Jurkat, Clone E6-1 (cell line): Measurements from ENCODE around the gene AFDN.
"Not testable (repeated sequence)": the region's sequence is repeated elsewhere in the genome, so short reads cannot be mapped to it uniquely, and the experiment has no call there.

Source experiments
- DNase-seq: peaks from one replicate; pipeline ENCODE4 v3.0.0-alpha.2; 2011; ENCODE audit warnings: low read depth, low spot score
- H3K4me3 ChIP-seq: 2 replicates; pipeline ENCODE4 v1.5.1; 2011; ENCODE audit warnings: mild to moderate bottlenecking, low read length, control low read depth, moderate library complexity

The AFDN gene

GRCh38 chr6:167956983-167957492 is 130.3 kb downstream of the AFDN start:
- no peak for DNase-seq
- H3K4me3 ChIP-seq = no peak overlapping the region

- no peak overlapping the region for H3K4me3 ChIP-seq
- DNase-seq = no peak
Measured at GRCh38 chr6:167957626-167958025, 130.9 kb downstream of the AFDN start.

GRCh38 chr6:167960579-167960978 is 133.9 kb downstream of the AFDN start:
- H3K4me3 ChIP-seq = no peak overlapping the region
- no peak for DNase-seq

- H3K4me3 ChIP-seq = no peak overlapping the region
- DNase-seq = no peak
Measured at GRCh38 chr6:167962711-167963110, 136.0 kb downstream of the AFDN start.

- no peak for DNase-seq
- no peak overlapping the region for H3K4me3 ChIP-seq
Measured at GRCh38 chr6:167963589-167964057, 136.9 kb downstream of the AFDN start.

- H3K4me3 ChIP-seq = no peak overlapping the region
- no peak for DNase-seq
Measured at GRCh38 chr6:167965592-167966539, 139.2 kb downstream of the AFDN start.

- DNase-seq = no peak
- H3K4me3 ChIP-seq = no peak overlapping the region
Measured at GRCh38 chr6:167966540-167966905, 139.8 kb downstream of the AFDN start.

- no peak overlapping the region for H3K4me3 ChIP-seq
- peak; percentile 9 for DNase-seq
Measured at GRCh38 chr6:167968091-167968490, 141.4 kb downstream of the AFDN start.

- no peak overlapping the region for H3K4me3 ChIP-seq
- DNase-seq = no peak
Measured at GRCh38 chr6:167970230-167970629, 143.5 kb downstream of the AFDN start.

- DNase-seq = no peak
- no peak overlapping the region for H3K4me3 ChIP-seq
Measured at GRCh38 chr6:167972193-167972592, 145.5 kb downstream of the AFDN start.

- DNase-seq = no peak
- H3K4me3 ChIP-seq = no peak overlapping the region
Measured at GRCh38 chr6:167973148-167973885, 146.6 kb downstream of the AFDN start.

- no peak for DNase-seq
- H3K4me3 ChIP-seq = no peak overlapping the region
Measured at GRCh38 chr6:167974640-167975344, 148.1 kb downstream of the AFDN start.

- H3K4me3 ChIP-seq = no peak overlapping the region
- no peak for DNase-seq
Measured at GRCh38 chr6:167975458-167975857, 148.7 kb downstream of the AFDN start.

GRCh38 chr6:167976116-167976657 is 149.5 kb downstream of the AFDN start:
- not testable (repeated sequence) for DNase-seq, H3K4me3 ChIP-seq

- no peak overlapping the region for H3K4me3 ChIP-seq
- no peak for DNase-seq
Measured at GRCh38 chr6:167976708-167977107, 150.0 kb downstream of the AFDN start.

- DNase-seq = no peak
- H3K4me3 ChIP-seq = no peak overlapping the region
Measured at GRCh38 chr6:167977717-167978467, 151.2 kb downstream of the AFDN start.

- no peak for DNase-seq
- no peak overlapping the region for H3K4me3 ChIP-seq
Measured at GRCh38 chr6:167978607-167979006, 151.9 kb downstream of the AFDN start.

GRCh38 chr6:167979436-167980139 is 152.9 kb downstream of the AFDN start:
- DNase-seq = no peak
- no peak overlapping the region for H3K4me3 ChIP-seq
